Measurements from ENCODE around the gene SAP25. TPM values are rescaled to one million over a fixed set of nuclear protein-coding genes. Genes with fewer than 3 reads are reported as not detected.

The SAP25 gene
- total RNA-seq, 1 experiment from 2014 or later = 4.4 TPM

- peak overlapping the region; percentile 6; the same call in 1 of the 2 replicates for H3K27ac ChIP-seq (ENCODE audit: low read depth, low read length)
- intact Hi-C loops (cut with micrococcal nuclease) = no loop called here
Measured at GRCh38 chr7:100538348-100538653, 35.4 kb downstream of the SAP25 start.

More at GRCh38 chr7:100538348-100538653, 35.4 kb downstream of the SAP25 start:
- no peaks in the 10 kb centered on the region for H3K9me3 ChIP-seq (ENCODE audit: control insufficient read depth in 1 of 2, insufficient read depth in 1 of 2, low read depth in 1 of 2, low read length in 2 of 2)
- BruUV-seq (replicated peaks) = TSS peak; percentile 99
- peak overlapping the region; percentile 97 for H2AFZ ChIP-seq (ENCODE audit: low read depth, low read length, poor library complexity, severe bottlenecking)
- POLR2A ChIA-PET = interaction anchor here (1.0 to 1.5 kb wide), 3 partner anchors 11 to 109 kb away, joined by 3 to 8 read pairs (median 5); partner anchors contain the start of genes MEPCE and ZCWPW1
- no peak for TF ChIP-seq MAX (IDR thresholded peaks at IDR 0.05)
- no peak for TF ChIP-seq TCF7L2 (IDR thresholded peaks at IDR 0.05; ENCODE audit: borderline replicate concordance, extremely low read depth, insufficient read depth, insufficient read length)
- TF ChIP-seq ZFX (IDR thresholded peaks at IDR 0.05) = no peak
- no peak for TF ChIP-seq YY1 (IDR thresholded peaks at IDR 0.05; ENCODE audit: extremely low read depth, insufficient replicate concordance, low read depth, low read length)
- no peak for TF ChIP-seq ZBTB33 (IDR thresholded peaks at IDR 0.05; ENCODE audit: extremely low read depth, insufficient replicate concordance, low read length)
- TF ChIP-seq REST (IDR thresholded peaks at IDR 0.05; ENCODE audit: low read depth) = no peak
- no peak for TF ChIP-seq RAD21 (IDR thresholded peaks at IDR 0.05; ENCODE audit: low read depth)
- TF ChIP-seq SRF (IDR thresholded peaks at IDR 0.05; ENCODE audit: low read depth) = no peak
- TF ChIP-seq CEBPB (IDR thresholded peaks at IDR 0.05; ENCODE audit: low read depth) = no peak
- no peak for TF ChIP-seq POLR2A (IDR thresholded peaks at IDR 0.05; ENCODE audit: borderline replicate concordance, extremely low read depth, insufficient read depth, insufficient read length)
- no peak for TF ChIP-seq CTCF (IDR thresholded peaks at IDR 0.05 in 2 of 3, conservative IDR thresholded peaks at IDR 0.05 in 1 of 3; ENCODE audit: borderline replicate concordance in 1 of 3, insufficient read depth in 1 of 3, low read depth in 2 of 3, low read length in 2 of 3)
- H3K4me3 ChIP-seq (replicated peaks in 1 of 2; ENCODE audit: low read depth in 1 of 2, low read length in 2 of 2) = peak overlapping the region; percentile 39 to 54
- no peaks in the 10 kb centered on the region for H3K9me2 ChIP-seq (ENCODE audit: insufficient read depth)
- H3K4me2 ChIP-seq (ENCODE audit: low read length) = peak overlapping the region; percentile 87
- peaks cover 6% of the 10 kb centered on the region; the same call in 1 of the 2 replicates for H3K79me2 ChIP-seq (ENCODE audit: insufficient read depth, low read length)
- H3K9ac ChIP-seq (ENCODE audit: low read length) = peak overlapping the region; percentile 54
- ATAC-seq = peak; percentile 7
- no peaks in the 10 kb centered on the region for H4K20me1 ChIP-seq (ENCODE audit: insufficient read depth)
- RAD21 ChIA-PET (ENCODE audit: low non-redundant PET in 1 of 2, low total read pairs in 2 of 2, uncharacterized antibody in 2 of 2, unreplicated experiment in 2 of 2) = no interaction called here
- peaks cover 12 to 20% of the 10 kb centered on the region in 2 experiments; a peak in 3 of 4 replicates for H3K4me1 ChIP-seq (ENCODE audit: control insufficient read depth in 1 of 2, insufficient read depth in 2 of 2, low read length in 2 of 2)
- no peak for DNase-seq (ENCODE audit: low read depth, low spot score)
- H3K27me3 ChIP-seq (ENCODE audit: insufficient read depth, low read length) = no peaks in the 10 kb centered on the region
- H3K36me3 ChIP-seq (ENCODE audit: control insufficient read depth in 1 of 2, insufficient read depth in 2 of 2, low read length in 2 of 2) = no peaks in the 10 kb centered on the region
- CTCF ChIA-PET = interaction anchor here (1.2 kb wide), 1 partner anchor 48 kb away, joined by 3 read pairs; the partner anchor contains the start of gene FBXO24

Data from HCT116 (cell line).